ENCODE measurements around the gene BEX5. TPM values are rescaled to one million over a fixed set of nuclear protein-coding genes. Genes with fewer than 3 reads are reported as not detected.
"Not testable (repeated sequence)": the region's sequence is repeated elsewhere in the genome, so short reads cannot be mapped to it uniquely, and the experiment has no call there.

The BEX5 gene
- polyA plus RNA-seq, 4 donors = 0.89 to 16.2 (median 4.8) TPM

DNA sequence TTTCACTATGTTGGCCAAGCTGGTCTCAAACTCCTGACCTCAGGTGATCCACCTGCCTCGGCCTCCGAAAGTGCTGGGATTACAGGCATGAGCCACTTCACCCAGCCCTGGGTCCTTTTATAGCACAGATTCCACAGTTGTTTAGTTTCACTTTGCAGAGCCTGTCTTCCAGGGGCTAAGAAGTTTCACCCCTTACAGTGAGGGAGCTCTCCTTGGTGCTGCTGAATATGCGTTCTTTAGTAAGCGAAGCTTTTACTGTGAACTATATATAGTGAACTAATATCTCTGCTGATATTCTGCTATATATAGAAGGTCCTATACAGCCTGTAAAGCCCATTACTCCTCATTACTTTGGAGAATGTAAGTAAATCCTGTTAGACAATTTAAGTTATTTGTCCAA lies 17.7 kb downstream of the BEX5 start:
- Histone ChIP-seq H3K4me1 (ENCODE audit: control insufficient read depth in 3 of 3, insufficient read depth in 2 of 3, low read depth in 1 of 3, low read length in 2 of 3) (no peaks in the 10 kb centered on the region), H3K27ac (ENCODE audit: low read depth in 1 of 3, low read length in 2 of 3) (no peak overlapping the region), H3K4me3 (ENCODE audit: low read depth in 1 of 3, low read length in 3 of 3) (no peak overlapping the region), H3K27me3 (ENCODE audit: control insufficient read depth in 3 of 3, insufficient read depth in 3 of 3, low read length in 3 of 3) (peaks cover 0 to 9% (median 0%) of the 10 kb centered on the region in 3 donors), H3K9me3 (ENCODE audit: control insufficient read depth in 2 of 2, insufficient read depth in 1 of 2, low read depth in 1 of 2, low read length in 1 of 2) (no peaks in the 10 kb centered on the region), H3K36me3 (ENCODE audit: control insufficient read depth in 3 of 3, insufficient read depth in 2 of 3, low read depth in 1 of 3, low read length in 3 of 3) (no peaks in the 10 kb centered on the region)
- FAIRE-seq = no peak
- 26 to 59% (median 32%) methylated on average over 4 of the region's 4 CpGs for WGBS, 3 donors
- DNase-seq = no peak

DNA sequence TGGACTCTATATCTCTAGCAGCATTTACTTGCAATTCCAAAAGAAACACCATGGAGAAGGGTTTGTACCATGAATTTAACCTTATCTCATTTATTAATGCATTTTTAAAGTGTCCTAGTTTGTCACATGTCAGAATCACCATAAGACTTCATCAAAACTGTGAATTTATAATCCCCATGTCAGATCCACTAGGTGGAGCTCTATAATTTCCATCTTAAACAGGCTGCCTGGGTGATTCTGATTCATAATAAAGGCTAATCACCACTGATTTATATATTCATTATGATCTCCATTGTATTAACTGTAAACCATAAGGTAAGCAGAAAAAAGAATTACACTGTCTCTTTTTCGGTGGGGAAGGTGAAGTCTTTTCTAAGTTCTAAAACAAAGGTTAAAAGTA lies 26.3 kb downstream of the BEX5 start:
- DNase-seq = peak; percentile 0 to 1
- Histone ChIP-seq H3K4me3 (ENCODE audit: low read depth in 1 of 3, low read length in 3 of 3) (no peak overlapping the region), H3K27me3 (ENCODE audit: control insufficient read depth in 3 of 3, insufficient read depth in 3 of 3, low read length in 3 of 3) (peaks cover 0 to 12% (median 0%) of the 10 kb centered on the region in 3 donors), H3K9me3 (ENCODE audit: control insufficient read depth in 2 of 2, insufficient read depth in 1 of 2, low read depth in 1 of 2, low read length in 1 of 2) (no peaks in the 10 kb centered on the region), H3K4me1 (ENCODE audit: control insufficient read depth in 3 of 3, insufficient read depth in 2 of 3, low read depth in 1 of 3, low read length in 2 of 3) (no peaks in the 10 kb centered on the region), H3K27ac (ENCODE audit: low read depth in 1 of 3, low read length in 2 of 3) (no peak overlapping the region), H3K36me3 (ENCODE audit: control insufficient read depth in 3 of 3, insufficient read depth in 2 of 3, low read depth in 1 of 3, low read length in 3 of 3) (no peaks in the 10 kb centered on the region)
- FAIRE-seq = no peak
- 59 to 70% (median 60%) methylated on average over 1 of the region's 1 CpG for WGBS, 3 donors

DNA sequence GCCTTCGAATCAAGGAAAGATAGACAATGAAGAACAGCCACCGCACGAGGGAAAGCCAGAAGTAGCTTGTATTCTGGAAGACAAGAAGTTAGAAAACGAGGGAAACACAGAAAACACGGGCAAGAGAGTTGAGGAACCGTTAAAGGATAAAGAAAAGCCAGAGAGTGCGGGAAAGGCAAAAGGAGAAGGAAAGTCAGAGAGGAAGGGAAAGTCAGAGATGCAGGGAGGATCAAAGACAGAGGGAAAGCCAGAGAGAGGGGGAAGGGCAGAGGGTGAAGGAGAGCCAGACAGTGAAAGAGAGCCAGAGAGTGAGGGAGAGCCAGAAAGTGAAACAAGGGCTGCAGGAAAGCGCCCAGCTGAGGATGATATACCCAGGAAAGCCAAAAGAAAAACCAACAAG lies 28.9 kb downstream of the BEX5 start:
- DNase-seq (no peak), FAIRE-seq (no peak)
- Histone ChIP-seq H3K4me1 (ENCODE audit: control insufficient read depth in 3 of 3, insufficient read depth in 2 of 3, low read depth in 1 of 3, low read length in 2 of 3) (no peaks in the 10 kb centered on the region), H3K27ac (ENCODE audit: low read depth in 1 of 3, low read length in 2 of 3) (no peak overlapping the region), H3K36me3 (ENCODE audit: control insufficient read depth in 3 of 3, insufficient read depth in 2 of 3, low read depth in 1 of 3, low read length in 3 of 3) (no peaks in the 10 kb centered on the region), H3K27me3 (ENCODE audit: control insufficient read depth in 3 of 3, insufficient read depth in 3 of 3, low read length in 3 of 3) (peaks cover 0 to 12% (median 0%) of the 10 kb centered on the region in 3 donors), H3K4me3 (ENCODE audit: low read depth in 1 of 3, low read length in 3 of 3) (no peak overlapping the region), H3K9me3 (ENCODE audit: control insufficient read depth in 2 of 2, insufficient read depth in 1 of 2, low read depth in 1 of 2, low read length in 1 of 2) (no peaks in the 10 kb centered on the region)
- 37 to 48% (median 48%) methylated on average over 8 of the region's 8 CpGs for WGBS, 3 donors

DNA sequence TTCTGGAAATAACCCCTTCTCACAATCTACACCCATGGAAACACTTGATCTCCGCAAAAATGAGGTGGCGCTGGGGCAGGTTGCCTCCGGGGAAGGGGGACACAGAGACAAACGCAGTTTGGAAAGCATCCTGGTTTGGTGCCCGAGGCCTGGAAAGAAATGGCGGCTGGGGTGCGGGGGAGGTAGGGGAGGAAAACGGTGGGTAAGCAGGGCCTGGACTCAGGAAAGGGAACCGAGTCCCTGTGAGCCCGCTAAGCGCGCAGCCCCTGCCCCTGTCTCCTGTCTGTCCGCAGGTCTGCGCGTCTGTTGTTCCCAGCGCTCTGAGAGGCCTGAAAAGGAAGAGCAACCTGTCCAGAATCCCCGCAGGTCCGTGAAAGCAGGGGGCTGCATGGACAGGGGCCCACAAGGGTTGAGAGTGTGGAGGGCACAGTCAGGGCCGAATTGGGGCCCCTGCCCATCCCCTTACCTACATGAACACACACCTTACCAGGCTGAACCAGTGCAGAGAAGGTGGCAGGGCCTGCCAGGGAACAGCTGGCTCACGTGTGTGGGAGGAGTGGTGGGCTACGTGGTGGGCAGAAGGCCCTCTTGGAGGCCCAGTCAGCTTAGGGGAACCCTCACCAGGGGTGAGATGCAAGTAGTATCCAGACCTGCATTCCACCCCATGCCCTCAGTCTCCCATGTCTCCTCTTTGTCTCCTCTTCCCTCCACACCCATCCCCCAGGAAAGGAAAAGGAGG lies 29.5 kb downstream of the BEX5 start:
- peaks cover 0 to 12% (median 0%) of the 10 kb centered on the region in 3 donors for H3K27me3 ChIP-seq (ENCODE audit: control insufficient read depth in 3 of 3, insufficient read depth in 3 of 3, low read length in 3 of 3)
- not testable (repeated sequence) for H3K9me3 ChIP-seq (ENCODE audit: control insufficient read depth in 2 of 2, insufficient read depth in 1 of 2, low read depth in 1 of 2, low read length in 1 of 2); H3K27ac ChIP-seq (ENCODE audit: low read depth in 1 of 3, low read length in 2 of 3); H3K36me3 ChIP-seq (ENCODE audit: control insufficient read depth in 3 of 3, insufficient read depth in 2 of 3, low read depth in 1 of 3, low read length in 3 of 3); H3K4me3 ChIP-seq (ENCODE audit: low read depth in 1 of 3, low read length in 3 of 3); FAIRE-seq; H3K4me1 ChIP-seq (ENCODE audit: control insufficient read depth in 3 of 3, insufficient read depth in 2 of 3, low read depth in 1 of 3, low read length in 2 of 3); DNase-seq
- WGBS, 3 donors = 22 to 41% (median 34%) methylated on average over 9 to 21 of the region's 21 CpGs

DNA sequence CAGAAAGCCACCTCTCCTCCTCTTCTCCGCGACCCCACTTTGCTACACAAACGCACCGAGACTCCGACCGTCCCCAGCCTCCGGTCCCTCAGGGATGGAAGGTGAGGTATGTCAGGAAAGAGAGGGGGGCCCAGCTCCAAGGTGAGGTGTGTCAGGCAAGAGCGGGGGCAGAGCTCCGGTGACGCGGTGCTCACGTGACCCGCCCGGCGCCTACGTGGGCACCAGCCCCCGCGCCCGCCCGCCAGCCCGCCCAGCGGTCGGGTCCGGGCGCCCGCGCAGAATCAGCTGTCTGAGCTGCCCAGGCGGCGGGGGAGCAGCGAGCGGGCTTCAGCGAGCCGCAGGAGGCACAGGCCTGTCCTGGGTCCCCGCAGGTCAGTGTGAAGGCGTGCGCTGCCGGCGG lies 30.3 kb downstream of the BEX5 start, which contains the start of gene TCEAL2:
Gene TCEAL2 (plus strand): TSS at position 244 of the 400 bp plus-strand sequence. CDS start 1,152 bp downstream, outside the sequence.
- 3 to 39% (median 16%) methylated on average over 15 to 33 of the region's 38 CpGs for WGBS, 3 donors
- not testable (repeated sequence) for FAIRE-seq; H3K27ac ChIP-seq (ENCODE audit: low read depth in 1 of 3, low read length in 2 of 3)

DNA sequence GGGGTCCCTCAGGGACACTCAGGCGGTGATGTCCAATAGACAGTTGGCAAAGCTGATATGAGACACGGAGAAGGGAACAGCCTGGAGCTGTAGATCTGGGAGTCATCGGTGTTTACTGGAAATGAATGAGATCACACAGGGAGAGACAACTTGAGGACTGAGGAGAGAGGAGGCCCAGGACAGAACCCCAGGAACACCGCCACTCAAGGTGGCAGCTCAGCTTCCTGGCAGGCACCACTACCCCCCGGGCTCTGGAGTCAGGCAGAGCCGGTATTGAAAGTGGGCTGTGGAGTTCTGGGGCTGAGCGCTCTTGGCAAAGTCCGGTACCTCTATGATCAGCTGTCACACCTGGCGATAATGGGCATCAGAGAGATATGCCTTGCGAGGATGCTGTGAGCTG lies 30.8 kb downstream of the BEX5 start:
- H3K36me3 ChIP-seq (ENCODE audit: control insufficient read depth in 3 of 3, insufficient read depth in 2 of 3, low read depth in 1 of 3, low read length in 3 of 3); H3K9me3 ChIP-seq (ENCODE audit: control insufficient read depth in 2 of 2, insufficient read depth in 1 of 2, low read depth in 1 of 2, low read length in 1 of 2); H3K27ac ChIP-seq (ENCODE audit: low read depth in 1 of 3, low read length in 2 of 3); H3K4me1 ChIP-seq (ENCODE audit: control insufficient read depth in 3 of 3, insufficient read depth in 2 of 3, low read depth in 1 of 3, low read length in 2 of 3); FAIRE-seq; H3K4me3 ChIP-seq (ENCODE audit: low read depth in 1 of 3, low read length in 3 of 3); DNase-seq: not testable (repeated sequence)
- 10 to 45% (median 30%) methylated on average over 5 to 9 of the region's 10 CpGs for WGBS, 3 donors
- peaks cover 0 to 12% (median 0%) of the 10 kb centered on the region in 3 donors for H3K27me3 ChIP-seq (ENCODE audit: control insufficient read depth in 3 of 3, insufficient read depth in 3 of 3, low read length in 3 of 3)

More for the DNA sequence above, 30.3 kb downstream of the BEX5 start, which contains the start of gene TCEAL2:
- DNase-seq = peak in 1 of 2 donors; percentile 8
- not testable (repeated sequence) for H3K36me3 ChIP-seq (ENCODE audit: control insufficient read depth in 3 of 3, insufficient read depth in 2 of 3, low read depth in 1 of 3, low read length in 3 of 3); H3K4me1 ChIP-seq (ENCODE audit: control insufficient read depth in 3 of 3, insufficient read depth in 2 of 3, low read depth in 1 of 3, low read length in 2 of 3); H3K9me3 ChIP-seq (ENCODE audit: control insufficient read depth in 2 of 2, insufficient read depth in 1 of 2, low read depth in 1 of 2, low read length in 1 of 2); H3K4me3 ChIP-seq (ENCODE audit: low read depth in 1 of 3, low read length in 3 of 3)
- H3K27me3 ChIP-seq (ENCODE audit: control insufficient read depth in 3 of 3, insufficient read depth in 3 of 3, low read length in 3 of 3) = peaks cover 0 to 12% (median 0%) of the 10 kb centered on the region in 3 donors

DNA sequence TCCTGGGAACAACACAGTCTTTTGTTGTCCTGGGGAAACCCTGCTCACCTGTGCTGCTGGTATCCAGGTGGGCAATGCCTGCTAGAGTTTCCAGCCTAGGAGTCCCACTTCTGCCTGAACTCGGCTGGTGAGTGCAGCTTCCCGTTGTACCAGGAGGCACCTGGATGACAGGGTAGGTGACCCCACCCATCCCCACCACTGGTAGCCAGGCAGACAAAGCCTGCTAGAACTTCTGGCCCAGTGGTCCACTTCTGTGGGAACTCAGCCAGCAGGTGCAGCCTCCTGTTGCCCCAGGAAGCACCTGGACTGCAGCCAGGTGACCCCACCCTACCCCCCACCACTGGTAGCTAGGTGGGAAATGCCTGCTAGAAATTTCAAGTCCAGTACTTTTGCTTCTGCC lies 40.0 kb downstream of the BEX5 start:
- Histone ChIP-seq H3K4me3 (ENCODE audit: low read depth in 1 of 3, low read length in 3 of 3) (no peak overlapping the region), H3K27me3 (ENCODE audit: control insufficient read depth in 3 of 3, insufficient read depth in 3 of 3, low read length in 3 of 3) (no peaks in the 10 kb centered on the region), H3K36me3 (ENCODE audit: control insufficient read depth in 3 of 3, insufficient read depth in 2 of 3, low read depth in 1 of 3, low read length in 3 of 3) (no peaks in the 10 kb centered on the region), H3K27ac (ENCODE audit: low read depth in 1 of 3, low read length in 2 of 3) (no peak overlapping the region), H3K4me1 (ENCODE audit: control insufficient read depth in 3 of 3, insufficient read depth in 2 of 3, low read depth in 1 of 3, low read length in 2 of 3) (no peaks in the 10 kb centered on the region), H3K9me3 (ENCODE audit: control insufficient read depth in 2 of 2, insufficient read depth in 1 of 2, low read depth in 1 of 2, low read length in 1 of 2) (no peaks in the 10 kb centered on the region)
- DNase-seq = no peak
- FAIRE-seq = no peak
- 67 to 93% (median 85%) methylated on average over 2 of the region's 2 CpGs for WGBS, 3 donors

DNA sequence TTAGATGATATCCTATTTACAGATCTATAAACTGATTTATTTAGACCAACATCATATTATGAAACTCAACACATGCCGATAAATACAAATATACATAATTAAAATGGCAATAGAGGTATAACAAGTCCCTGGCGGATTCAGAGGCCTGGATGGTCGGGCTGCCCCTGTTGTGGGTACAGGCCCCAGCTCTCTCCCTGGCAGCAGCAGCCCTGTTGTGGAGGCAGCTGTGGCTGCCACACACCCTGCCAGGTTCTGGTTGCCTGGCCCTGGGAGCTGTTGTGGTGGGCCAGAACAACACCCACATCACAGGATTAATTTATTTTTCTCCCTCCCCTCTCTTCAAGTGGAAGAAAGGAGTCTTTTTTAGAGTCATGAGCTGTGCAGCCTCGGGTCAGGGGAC lies 42.4 kb downstream of the BEX5 start:
- no peak for FAIRE-seq
- WGBS, 3 donors = 62 to 73% (median 63%) methylated on average over 4 of the region's 4 CpGs

More for the DNA sequence above, 42.4 kb downstream of the BEX5 start:
- Histone ChIP-seq H3K27me3 (ENCODE audit: control insufficient read depth in 3 of 3, insufficient read depth in 3 of 3, low read length in 3 of 3) (no peaks in the 10 kb centered on the region), H3K36me3 (ENCODE audit: control insufficient read depth in 3 of 3, insufficient read depth in 2 of 3, low read depth in 1 of 3, low read length in 3 of 3) (no peaks in the 10 kb centered on the region), H3K4me1 (ENCODE audit: control insufficient read depth in 3 of 3, insufficient read depth in 2 of 3, low read depth in 1 of 3, low read length in 2 of 3) (no peaks in the 10 kb centered on the region), H3K4me3 (ENCODE audit: low read depth in 1 of 3, low read length in 3 of 3) (no peak overlapping the region), H3K27ac (ENCODE audit: low read depth in 1 of 3, low read length in 2 of 3) (no peak overlapping the region), H3K9me3 (ENCODE audit: control insufficient read depth in 2 of 2, insufficient read depth in 1 of 2, low read depth in 1 of 2, low read length in 1 of 2) (no peaks in the 10 kb centered on the region)
- no peak for DNase-seq

Measured in small intestine (tissue), 7 donors.